Nucleus accumbens (tissue), 56 donors: ENCODE measurements around the gene NEDD4L.
"Not testable (repeated sequence)": the region's sequence is repeated elsewhere in the genome, so short reads cannot be mapped to it uniquely, and the experiment has no call there.

Experiments used
- DNase-seq, 56 donors: peaks; one replicate each; lab custom pipeline; 2025; lab: John Stamatoyannopoulos, UW

Gene NEDD4L

DNA sequence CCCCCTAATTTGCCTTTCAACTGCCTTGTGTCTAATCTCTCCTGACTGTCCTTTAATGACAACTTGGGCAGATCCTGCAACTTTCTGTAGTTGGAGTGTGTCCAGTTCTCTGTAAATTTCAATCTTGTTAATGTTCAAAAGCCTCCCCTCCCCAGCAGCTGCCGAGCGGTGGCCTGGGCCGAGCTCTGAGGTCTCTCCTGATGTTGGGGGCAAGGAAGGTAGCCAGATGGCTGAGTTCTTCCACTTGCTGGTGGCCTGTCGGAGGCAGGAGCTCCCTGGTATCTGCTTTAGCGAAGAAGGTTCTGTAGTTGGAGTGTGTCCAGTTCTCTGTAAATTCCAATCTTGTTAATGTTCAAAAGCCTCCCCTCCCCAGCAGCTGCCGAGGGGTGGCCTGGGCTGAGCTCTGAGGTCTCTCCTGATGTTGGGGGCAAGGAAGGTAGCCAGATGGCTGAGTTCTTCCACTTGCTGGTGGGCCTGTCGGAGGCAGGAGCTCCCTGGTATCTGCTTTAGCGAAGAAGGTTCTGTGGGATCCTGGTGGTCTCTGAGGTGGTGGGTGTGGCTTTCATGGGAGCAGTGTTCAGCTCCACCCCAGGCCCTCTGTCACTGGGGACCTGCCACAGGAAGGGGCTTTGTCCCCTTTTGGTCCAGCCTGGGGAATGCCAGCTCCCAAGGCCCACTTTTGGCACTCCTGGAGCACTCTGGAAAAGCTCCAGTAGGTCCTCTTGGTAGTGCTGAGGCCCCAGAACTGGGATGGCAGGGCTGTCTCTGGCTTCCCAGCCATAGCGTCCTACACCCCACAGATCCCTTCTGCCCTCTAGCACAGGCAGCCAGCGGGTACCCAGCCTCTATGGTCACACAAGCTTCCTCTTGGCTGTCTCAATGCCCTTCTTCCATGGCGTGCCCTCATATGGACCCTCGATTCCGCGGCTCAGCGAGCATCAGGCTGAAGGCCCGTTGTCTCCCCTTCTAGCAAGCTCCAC lies 373.0 kb downstream of the NEDD4L start:
- no peak for DNase-seq

DNA sequence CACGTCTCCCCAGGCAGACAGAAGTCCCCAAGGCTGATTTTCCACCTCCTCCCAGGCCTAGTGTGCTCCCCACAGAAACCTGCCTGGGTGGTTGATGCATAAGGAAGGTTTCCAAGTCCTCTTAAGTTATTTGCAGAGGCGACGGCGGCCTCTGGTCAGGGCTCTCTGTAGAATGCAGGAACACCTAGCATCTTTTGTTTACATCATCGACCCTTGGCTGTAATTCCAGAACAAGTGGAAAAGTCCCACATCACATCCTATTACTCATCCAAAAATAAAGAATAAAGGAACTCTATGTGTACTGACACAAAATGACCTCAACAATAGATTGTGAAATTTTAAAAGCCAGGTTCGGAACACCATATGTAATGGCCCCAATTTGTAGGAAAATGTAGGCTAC lies 373.7 kb downstream of the NEDD4L start:
- no peak for DNase-seq

DNA sequence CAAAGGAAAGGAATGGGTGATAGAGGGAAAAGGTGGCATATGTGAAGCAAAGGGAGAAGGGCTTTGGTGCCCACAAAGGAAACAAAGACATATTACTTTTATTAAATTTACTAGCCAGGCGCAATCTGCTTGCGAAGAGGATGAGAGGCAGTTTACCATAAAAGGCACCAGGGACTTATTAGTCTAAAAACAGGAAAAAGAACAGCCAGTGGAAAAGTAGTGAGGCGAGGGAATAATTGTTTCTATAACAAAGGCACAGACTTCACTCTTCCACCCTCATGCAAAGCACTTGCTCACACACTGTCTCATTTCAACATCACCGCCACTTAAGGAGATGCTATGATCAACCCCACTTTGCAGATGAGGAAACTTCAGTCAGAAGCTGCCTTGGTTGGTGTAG lies 374.3 kb downstream of the NEDD4L start:
- no peak for DNase-seq

DNA sequence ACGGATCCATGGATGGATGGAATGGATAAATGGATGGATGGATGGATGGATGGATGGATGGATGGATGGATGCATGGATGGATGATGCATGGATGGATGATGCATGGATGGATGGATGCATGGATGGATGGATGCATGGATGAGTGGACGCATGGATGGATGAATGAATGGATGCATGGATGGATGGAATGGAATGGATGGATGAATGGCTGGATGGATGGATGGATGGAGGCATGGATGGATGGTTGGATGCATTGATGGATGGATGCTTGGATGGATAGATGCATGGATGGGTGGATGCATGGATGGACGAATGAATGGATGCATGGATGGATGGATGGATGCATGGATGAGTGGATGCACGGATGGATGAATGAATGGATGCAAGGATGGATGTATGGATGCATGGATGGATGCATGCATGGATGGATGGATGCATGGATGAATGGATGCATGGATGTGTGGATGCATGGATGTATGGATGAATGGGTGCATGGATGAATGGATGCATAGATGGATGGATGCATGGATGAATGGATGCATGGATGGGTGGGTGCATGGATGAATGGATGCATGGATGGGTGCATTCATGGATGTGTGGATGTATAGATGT lies 375.7 kb downstream of the NEDD4L start:
- no peak for DNase-seq

DNA sequence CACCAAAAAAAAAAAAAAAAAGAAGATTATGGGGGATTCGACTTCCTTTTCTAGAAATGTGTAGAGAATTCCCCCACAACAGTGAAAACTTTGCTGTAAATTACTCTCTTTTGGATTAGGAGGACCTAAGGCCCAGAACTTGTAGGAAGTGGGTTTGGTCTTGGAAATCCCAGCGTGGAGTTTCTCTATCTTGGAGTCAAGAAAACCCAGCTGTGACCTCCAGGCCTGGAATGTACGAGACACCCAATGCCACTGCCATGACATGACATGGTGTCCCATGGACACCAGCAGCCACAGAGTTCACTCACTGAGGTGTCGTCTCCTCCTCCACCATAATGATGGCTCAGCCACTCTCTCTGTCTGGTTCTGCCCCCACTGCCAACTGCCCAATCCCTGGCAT lies 382.6 kb downstream of the NEDD4L start:
- DNase-seq: no peak

DNA sequence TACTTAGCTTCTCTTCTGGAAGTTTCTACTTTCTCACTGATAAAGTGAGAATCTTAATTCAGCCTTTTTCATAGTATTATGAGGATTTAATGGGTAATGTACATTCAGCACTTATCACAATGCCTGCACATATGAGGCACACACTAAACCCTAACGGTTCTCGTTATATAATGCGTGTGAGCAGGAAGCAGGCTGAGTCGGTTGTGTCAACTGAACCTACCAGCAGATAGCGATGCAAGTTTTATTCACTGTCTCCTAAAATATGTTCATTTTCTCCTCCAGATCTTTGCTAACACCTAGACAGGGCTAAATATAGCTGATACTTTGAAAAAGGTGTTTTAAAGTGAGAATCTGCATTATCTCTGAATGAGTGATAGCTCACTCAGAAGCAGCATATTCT lies 383.3 kb downstream of the NEDD4L start:
- peak in 3 of 56 donors; percentile 8 to 46 (median 17) for DNase-seq

DNA sequence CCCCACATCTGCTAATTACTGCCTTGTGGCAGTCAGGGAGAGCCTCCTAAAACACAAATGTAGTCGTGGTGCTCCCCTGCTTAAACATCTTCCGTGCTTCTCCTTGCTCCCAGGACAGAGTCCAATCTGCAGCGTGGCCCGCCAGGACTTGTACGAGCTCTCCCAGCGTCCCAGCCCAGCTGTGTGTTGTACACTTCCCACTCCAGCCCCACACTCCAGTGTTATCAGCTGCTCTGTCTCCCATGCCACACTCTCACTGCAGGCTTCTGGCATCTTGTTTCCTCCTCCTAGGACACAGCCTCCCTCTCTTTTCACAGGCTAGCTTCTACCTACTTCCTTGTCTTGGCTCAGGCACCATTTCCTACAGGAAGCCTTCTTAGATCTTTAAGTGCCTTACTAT lies 385.4 kb downstream of the NEDD4L start:
- no peak for DNase-seq

DNA sequence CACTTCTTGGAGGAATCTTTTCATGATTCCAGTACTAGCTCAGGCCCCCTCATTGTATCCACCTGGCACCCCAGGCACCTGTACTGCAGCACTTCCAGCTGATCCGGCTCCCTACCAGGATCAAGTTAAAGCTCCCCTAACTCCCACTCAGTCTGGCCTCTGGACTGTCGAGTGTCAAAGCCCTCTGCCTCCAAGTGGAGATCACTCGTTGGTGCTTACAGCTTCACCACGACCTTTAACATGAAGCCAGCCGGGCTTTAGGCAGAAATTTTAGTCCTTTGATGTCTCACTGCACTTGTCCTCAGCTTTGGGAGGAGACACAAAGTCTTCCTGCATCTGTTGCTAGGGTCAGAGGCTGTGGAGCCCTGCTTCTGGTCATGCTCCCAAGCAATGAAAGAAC lies 387.2 kb downstream of the NEDD4L start:
- no peak for DNase-seq

DNA sequence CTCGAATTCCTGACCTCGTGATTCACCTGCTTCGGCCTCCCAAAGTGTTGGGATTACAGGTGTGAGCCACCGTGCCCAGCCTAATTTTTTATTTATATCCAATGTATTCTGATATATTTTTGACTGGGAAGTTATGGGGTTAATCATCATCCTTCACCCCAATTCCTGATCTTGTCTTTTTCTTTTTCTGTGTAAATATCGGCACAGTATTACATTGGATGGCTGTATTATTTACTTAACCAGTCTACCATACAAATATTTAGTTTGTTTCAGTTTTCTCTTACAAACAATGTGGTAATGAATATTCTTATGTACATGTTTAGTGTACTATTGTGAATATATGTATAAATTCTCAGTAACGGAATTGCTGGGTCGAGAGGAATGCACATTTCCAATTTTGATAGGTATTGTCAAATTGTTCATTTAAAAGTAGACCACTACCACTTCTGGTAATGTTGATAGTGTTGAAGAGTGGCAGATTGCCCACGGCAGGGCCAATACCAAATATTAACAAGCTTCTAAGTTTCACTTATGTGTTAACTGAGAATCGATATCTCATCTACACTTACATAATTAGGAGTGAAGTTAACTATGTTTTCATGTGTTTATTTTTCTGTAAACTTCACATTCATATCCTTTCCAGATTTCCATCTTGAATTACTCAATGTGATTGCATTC lies 388.2 kb downstream of the NEDD4L start:
- DNase-seq: no peak

DNA sequence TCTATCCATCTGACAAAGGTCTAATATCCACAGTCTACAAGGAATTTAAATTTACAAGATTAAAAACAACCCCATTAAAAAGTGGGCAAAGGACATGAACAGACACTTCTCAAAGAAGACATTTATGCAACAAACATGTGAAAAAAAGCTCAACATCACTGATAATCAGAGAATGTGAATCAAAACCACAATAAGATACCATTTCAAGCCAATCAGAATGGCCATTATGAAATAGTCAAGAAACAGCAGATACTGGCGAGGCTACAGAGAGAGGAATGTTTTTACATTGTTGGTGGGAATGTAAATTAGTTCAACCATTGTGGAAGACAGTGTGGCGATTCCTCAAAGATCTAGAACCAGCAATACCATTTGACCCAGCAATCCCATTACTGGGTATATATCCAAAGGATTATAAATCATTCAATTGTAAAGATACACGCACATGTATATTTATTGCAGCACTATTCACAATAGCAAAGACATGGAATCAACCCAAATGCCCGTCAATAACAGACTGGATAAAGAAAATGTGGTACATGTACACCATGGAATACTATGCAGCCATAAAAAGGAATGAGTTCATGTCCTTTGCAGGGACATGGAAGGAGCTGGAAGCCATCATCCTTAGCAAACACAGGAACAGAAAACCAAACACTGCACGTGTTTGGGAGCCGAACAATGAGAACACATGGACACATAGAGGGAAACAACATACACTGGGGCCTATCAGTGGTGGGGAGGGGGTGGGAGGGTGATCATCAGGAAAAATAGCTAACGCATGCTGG lies 391.4 kb downstream of the NEDD4L start:
- DNase-seq: not testable (repeated sequence)

DNA sequence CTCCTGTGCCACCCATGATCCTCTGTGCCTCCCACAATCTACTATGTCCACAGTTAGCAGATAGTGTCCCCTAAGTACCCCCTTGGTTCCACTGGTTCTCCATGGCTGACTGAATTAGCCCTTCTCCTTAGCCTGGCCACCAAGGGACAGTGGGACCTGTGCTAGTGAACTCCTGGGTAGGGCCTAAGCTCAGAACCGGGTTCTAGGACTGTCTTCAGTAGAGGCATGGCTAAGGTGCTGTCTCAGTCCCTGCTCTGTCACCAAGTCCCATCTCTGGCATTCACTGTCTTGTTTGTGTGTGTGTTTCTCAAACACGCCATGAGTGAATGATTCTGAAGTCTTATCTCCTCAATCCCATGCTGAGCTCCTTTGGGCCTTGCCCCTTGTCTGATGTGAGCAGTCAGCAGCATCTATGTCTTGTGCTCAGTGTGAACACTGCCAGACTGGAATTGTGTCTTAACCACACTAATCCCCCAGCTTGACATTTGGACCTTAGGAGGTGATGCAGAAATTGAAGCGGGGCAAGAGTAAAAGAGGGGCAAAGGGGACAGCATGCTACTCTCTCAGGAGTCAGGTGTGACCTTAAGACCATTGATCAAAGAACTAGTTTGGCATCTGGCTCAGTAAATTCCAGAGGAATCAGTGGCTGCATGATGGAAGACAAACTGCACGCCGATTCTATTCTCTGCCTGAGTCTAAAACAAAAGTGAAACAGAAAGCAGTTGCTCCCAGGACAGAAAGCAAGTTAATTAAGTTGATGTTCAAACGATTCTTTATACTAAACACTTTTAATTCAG lies 394.3 kb downstream of the NEDD4L start:
- no peak for DNase-seq

DNA sequence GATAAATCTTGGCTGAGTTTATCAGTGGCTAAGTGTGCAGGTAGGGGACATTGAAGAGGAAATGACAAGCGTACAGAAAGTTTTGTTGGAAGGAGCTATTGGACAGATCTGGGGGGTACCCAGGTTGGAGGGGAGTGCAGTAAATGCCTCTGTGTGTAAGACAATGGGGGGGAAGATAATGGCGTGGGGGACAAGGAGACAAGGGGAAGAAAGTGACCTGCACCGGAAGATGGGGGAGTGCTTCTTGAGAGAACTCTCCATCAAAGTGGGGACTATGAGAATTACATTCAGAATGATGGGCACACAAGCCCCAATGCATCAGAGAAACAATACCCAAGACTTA lies 394.9 kb downstream of the NEDD4L start:
- DNase-seq: no peak

DNA sequence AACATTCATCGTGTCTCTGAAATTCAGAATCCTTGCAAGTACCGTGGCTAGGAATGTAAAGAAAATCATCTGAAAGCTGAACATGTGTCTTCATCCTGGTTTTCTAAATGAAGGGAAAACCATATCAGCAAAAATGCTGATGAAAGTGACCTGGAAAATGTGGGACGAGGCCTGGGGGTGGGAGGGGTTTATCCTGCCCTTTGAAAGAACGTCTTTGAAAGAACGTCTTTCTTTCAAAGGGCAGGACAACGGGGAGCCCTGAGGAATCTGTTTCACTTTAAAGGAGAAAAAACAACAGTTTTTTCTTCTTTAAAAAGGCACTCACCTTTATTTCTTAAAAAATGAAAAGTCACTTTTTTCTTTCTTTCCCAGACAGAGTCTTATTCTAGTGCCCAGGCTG lies 399.6 kb downstream of the NEDD4L start:
- no peak for DNase-seq

DNA sequence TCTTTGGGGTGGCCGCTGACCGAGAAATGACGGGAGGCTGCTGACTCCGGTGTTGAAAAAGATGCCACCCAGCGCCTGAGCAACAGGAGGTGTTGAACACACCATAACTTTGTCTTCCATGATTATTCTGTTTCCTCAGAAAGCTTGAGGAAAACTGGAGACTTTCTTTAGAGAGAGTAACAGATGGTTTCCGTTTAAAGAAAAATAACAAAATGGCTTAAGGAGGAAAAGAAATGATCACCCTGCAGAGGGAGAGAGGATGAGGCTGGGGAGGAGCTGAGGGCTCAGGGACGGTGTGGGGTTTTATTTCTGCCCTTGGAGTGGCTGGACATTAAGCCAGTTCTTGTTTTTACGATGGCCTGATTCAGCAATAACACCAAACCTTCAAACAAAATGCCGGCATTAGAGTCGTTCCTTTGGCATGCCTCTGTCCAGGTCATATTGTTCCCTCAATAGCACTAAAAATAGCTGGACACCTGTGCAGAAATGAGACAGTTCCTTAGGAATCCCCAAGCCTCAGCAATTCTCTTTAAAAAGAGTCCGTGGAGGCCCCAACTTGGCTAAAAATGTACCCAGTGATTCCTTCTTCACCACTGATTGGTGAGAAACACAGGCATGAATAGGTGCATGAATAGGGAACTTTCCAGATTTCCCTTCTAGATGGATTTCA lies 402.5 kb downstream of the NEDD4L start:
- no peak for DNase-seq

DNA sequence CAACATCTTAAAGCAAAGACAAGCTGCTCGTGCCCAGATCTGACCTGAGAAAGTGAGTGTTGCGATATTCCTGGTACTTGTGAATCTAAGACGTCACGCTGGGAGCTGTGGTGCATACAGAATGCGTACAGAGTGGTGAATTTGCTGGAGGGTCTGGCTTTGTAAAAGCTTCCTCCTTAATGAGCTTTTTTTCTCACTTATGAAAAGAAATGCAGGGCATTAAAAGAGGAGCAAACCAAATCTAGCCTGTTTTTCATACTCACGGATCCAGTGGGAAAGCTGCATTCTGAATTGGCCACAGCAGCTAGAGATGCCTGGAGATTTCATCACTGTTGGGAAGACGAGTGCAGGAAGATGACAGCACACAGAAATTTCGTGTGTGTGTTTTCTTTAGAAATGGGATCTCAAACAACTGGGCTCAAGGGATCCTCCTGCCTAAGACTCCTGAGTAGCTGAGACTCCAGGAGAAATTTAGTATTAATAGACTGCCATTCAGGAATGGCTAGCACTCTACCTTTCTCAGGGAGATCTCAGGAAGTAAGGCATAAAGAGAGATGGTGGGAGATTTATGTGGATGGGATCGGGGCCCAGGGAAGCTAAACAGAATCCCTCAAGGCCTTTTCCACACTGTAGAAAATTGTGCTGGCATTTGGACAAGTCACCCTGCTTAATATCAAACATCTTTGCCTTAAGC lies 403.5 kb downstream of the NEDD4L start:
- no peak for DNase-seq

DNA sequence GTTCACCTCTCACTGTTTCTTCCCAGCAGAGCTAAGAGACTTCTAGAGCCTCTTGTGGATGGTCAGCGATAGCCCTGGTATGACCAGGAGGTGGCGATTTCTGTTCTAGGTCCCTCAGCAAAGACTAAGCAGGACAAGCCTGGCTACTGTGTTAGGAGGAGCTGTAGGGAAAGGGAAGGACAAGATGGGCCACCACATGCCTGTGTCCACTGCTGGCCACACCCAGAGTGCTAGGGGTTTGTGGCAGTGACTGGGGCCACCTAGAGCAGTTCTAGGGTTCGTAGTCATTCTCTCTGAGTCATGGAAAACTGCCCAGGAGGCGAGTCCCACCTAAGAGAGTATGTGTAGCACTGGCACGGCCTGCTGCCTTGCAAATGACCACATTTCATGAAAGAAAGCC lies 405.4 kb downstream of the NEDD4L start:
- DNase-seq: no peak
